ENCODE data around the gene ZNF512.

DNA sequence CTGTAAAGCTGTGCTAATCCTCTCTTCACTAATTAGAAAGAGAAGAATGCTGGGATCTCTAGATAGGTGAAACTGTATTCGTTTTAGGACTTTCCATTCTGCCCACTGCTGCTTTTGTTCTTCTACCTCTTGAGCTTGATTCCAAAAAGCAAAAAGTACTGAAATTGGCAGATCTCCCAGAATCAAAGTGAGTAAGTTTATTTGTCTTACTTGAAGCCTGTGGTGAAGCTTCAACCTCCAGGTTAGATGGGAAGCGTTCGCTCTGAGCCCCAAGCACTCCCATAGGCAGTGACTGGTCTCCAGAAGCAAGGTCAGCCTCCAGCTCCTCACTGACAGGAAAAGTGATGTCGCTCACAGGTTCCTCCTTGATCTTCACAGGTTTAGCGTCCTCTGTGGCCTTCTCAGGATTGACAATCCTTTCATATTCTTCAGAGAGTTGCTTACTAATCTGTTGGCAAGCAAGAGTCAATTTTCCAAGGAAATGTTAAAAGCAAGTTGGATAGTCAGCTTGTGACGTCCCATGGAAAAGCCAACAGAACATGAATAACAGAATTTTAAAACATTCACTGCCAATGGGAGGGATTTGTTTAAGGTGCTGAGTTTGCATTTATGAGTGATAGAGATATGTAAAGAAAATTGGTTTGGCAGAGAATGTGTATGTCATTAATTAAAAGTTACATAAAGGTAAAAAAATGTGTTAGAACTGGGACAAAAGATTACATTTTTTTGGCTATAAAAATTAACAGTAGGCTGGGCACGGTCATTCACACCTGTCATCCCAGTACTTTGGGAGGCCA, 72.5 kb downstream of the ZNF512 start:
- TF ChIP-seq, protein P1, sequence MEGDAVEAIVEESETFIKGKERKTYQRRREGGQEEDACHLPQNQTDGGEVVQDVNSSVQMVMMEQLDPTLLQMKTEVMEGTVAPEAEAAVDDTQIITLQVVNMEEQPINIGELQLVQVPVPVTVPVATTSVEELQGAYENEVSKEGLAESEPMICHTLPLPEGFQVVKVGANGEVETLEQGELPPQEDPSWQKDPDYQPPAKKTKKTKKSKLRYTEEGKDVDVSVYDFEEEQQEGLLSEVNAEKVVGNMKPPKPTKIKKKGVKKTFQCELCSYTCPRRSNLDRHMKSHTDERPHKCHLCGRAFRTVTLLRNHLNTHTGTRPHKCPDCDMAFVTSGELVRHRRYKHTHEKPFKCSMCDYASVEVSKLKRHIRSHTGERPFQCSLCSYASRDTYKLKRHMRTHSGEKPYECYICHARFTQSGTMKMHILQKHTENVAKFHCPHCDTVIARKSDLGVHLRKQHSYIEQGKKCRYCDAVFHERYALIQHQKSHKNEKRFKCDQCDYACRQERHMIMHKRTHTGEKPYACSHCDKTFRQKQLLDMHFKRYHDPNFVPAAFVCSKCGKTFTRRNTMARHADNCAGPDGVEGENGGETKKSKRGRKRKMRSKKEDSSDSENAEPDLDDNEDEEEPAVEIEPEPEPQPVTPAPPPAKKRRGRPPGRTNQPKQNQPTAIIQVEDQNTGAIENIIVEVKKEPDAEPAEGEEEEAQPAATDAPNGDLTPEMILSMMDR (IDR thresholded peaks at IDR 0.05): no peak
- TF ChIP-seq RAD21 (IDR thresholded peaks at IDR 0.05; ENCODE audit: low read length): no peak
- no peak for TF ChIP-seq EP300 (IDR thresholded peaks at IDR 0.05; ENCODE audit: borderline replicate concordance in 1 of 2, low read depth in 1 of 2, low read length in 1 of 2)
- TF ChIP-seq SMC3 (IDR thresholded peaks at IDR 0.05; ENCODE audit: low read depth, low read length): no peak
- TF ChIP-seq TAF1 (IDR thresholded peaks at IDR 0.05; ENCODE audit: borderline replicate concordance, low read depth, low read length): no peak
- TF ChIP-seq YY1 (IDR thresholded peaks at IDR 0.05; ENCODE audit: low read depth): no peak
- TF ChIP-seq NRF1 (IDR thresholded peaks at IDR 0.05; ENCODE audit: low read depth, low read length): no peak
- no peak for TF ChIP-seq MXI1 (IDR thresholded peaks at IDR 0.05; ENCODE audit: low read depth, low read length)
- TF ChIP-seq RFX5 (IDR thresholded peaks at IDR 0.05; ENCODE audit: low read length): no peak
- no peak for TF ChIP-seq RCOR1 (IDR thresholded peaks at IDR 0.05; ENCODE audit: low read length)
- TF ChIP-seq, protein P2, sequence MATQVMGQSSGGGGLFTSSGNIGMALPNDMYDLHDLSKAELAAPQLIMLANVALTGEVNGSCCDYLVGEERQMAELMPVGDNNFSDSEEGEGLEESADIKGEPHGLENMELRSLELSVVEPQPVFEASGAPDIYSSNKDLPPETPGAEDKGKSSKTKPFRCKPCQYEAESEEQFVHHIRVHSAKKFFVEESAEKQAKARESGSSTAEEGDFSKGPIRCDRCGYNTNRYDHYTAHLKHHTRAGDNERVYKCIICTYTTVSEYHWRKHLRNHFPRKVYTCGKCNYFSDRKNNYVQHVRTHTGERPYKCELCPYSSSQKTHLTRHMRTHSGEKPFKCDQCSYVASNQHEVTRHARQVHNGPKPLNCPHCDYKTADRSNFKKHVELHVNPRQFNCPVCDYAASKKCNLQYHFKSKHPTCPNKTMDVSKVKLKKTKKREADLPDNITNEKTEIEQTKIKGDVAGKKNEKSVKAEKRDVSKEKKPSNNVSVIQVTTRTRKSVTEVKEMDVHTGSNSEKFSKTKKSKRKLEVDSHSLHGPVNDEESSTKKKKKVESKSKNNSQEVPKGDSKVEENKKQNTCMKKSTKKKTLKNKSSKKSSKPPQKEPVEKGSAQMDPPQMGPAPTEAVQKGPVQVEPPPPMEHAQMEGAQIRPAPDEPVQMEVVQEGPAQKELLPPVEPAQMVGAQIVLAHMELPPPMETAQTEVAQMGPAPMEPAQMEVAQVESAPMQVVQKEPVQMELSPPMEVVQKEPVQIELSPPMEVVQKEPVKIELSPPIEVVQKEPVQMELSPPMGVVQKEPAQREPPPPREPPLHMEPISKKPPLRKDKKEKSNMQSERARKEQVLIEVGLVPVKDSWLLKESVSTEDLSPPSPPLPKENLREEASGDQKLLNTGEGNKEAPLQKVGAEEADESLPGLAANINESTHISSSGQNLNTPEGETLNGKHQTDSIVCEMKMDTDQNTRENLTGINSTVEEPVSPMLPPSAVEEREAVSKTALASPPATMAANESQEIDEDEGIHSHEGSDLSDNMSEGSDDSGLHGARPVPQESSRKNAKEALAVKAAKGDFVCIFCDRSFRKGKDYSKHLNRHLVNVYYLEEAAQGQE (IDR thresholded peaks at IDR 0.05; ENCODE audit: low read depth, low read length): no peak
- TF ChIP-seq TCF12 (IDR thresholded peaks at IDR 0.05): no peak
- TF ChIP-seq, protein P3, sequence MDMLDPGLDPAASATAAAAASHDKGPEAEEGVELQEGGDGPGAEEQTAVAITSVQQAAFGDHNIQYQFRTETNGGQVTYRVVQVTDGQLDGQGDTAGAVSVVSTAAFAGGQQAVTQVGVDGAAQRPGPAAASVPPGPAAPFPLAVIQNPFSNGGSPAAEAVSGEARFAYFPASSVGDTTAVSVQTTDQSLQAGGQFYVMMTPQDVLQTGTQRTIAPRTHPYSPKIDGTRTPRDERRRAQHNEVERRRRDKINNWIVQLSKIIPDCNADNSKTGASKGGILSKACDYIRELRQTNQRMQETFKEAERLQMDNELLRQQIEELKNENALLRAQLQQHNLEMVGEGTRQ (IDR thresholded peaks at IDR 0.05; ENCODE audit: borderline replicate concordance, low read depth, low read length): no peak
